ENCODE data around the gene EMSY. TPM values are rescaled to one million over a fixed set of nuclear protein-coding genes. Genes with fewer than 3 reads are reported as not detected.

EMSY gene
- total RNA-seq, 5 donors from 2014 or later (not counting 1 experiment from before 2014, with no cell fraction given) = 33.4 to 39.0 (median 38.0) TPM

- H3K4me1 ChIP-seq (ENCODE audit: control insufficient read depth in 1 of 2, extremely low read depth in 1 of 2, insufficient read depth in 2 of 2, low read length in 2 of 2) = no peaks in the 10 kb centered on the region
- no peaks in the 10 kb centered on the region for H3K9me3 ChIP-seq
- H3K36me3 ChIP-seq (ENCODE audit: control insufficient read depth in 2 of 2, extremely low read depth in 1 of 2, insufficient read depth in 1 of 2, low read length in 1 of 2) = peaks cover 4 to 52% of the 10 kb centered on the region in 2 donors
- ChIA-PET POLR2A (no interaction called here), CTCF (no interaction called here)
- Mint-ChIP-seq H3K9me3 (no peaks in the 10 kb centered on the region), H3K4me3 (no peak overlapping the region), H3K36me3 (peaks cover 62% of the 10 kb centered on the region), H3K27ac (no peak overlapping the region), H3K27me3 (no peaks in the 10 kb centered on the region), H3K4me1 (peaks cover 5 to 22% (median 6%) of the 10 kb centered on the region in 3 donors)
- H3K4me3 ChIP-seq (ENCODE audit: control insufficient read depth in 1 of 2, extremely low read depth in 1 of 2, low read length in 1 of 2) = no peak overlapping the region
- no peaks in the 10 kb centered on the region for H3K27me3 ChIP-seq (replicated peaks in 1 of 2; ENCODE audit: control insufficient read depth in 2 of 2, extremely low read depth in 1 of 2, insufficient read depth in 2 of 2, low read length in 1 of 2)
- ATAC-seq (replicated peaks in 1 of 4) (no peak), DNase-seq (no peak)
- H3K27ac ChIP-seq (ENCODE audit: low read length) = no peak overlapping the region
These were observed 17.5 kb downstream of the EMSY start for GRCh38 chr11:76462317-76462716.

- WGBS (ENCODE audit: insufficient coverage) = no CpG with 5 or more reads among the region's 4 CpGs
- H3K27ac Mint-ChIP-seq = no peak overlapping the region
- Histone ChIP-seq H3K4me1 (ENCODE audit: control insufficient read depth in 1 of 2, extremely low read depth in 1 of 2, insufficient read depth in 2 of 2, low read length in 2 of 2) (no peaks in the 10 kb centered on the region), H3K36me3 (ENCODE audit: control insufficient read depth in 2 of 2, extremely low read depth in 1 of 2, insufficient read depth in 1 of 2, low read length in 1 of 2) (peaks cover 4 to 40% of the 10 kb centered on the region in 2 donors), H3K4me3 (ENCODE audit: control insufficient read depth in 1 of 2, extremely low read depth in 1 of 2, low read length in 1 of 2) (no peak overlapping the region), H3K27ac (ENCODE audit: low read length) (no peak overlapping the region), H3K27me3 (replicated peaks in 1 of 2; ENCODE audit: control insufficient read depth in 2 of 2, extremely low read depth in 1 of 2, insufficient read depth in 2 of 2, low read length in 1 of 2) (no peaks in the 10 kb centered on the region), H3K9me3 (no peaks in the 10 kb centered on the region)
- POLR2A ChIA-PET = no interaction called here
- no peak overlapping the region for H3K4me3 Mint-ChIP-seq
- peaks cover 5 to 17% (median 9%) of the 10 kb centered on the region in 3 donors for H3K4me1 Mint-ChIP-seq
- H3K36me3 Mint-ChIP-seq = peaks cover 47% of the 10 kb centered on the region
- CTCF ChIA-PET = no interaction called here
- DNase-seq (no peak), ATAC-seq (replicated peaks in 1 of 4) (no peak)
- H3K9me3 Mint-ChIP-seq = no peaks in the 10 kb centered on the region
- H3K27me3 Mint-ChIP-seq = no peaks in the 10 kb centered on the region
These were observed 20.9 kb downstream of the EMSY start for GRCh38 chr11:76465701-76466100.

- CTCF ChIA-PET = interaction anchor here in 1 of 2 donors (0.6 kb wide), 1 partner anchor 259 kb away, joined by 3 read pairs; no protein-coding TSS in a partner anchor
- no peak overlapping the region for H3K4me3 Mint-ChIP-seq
- H3K36me3 ChIP-seq (ENCODE audit: control insufficient read depth in 2 of 2, extremely low read depth in 1 of 2, insufficient read depth in 1 of 2, low read length in 1 of 2) = peaks cover 4 to 38% of the 10 kb centered on the region in 2 donors
These were observed 21.8 kb downstream of the EMSY start for GRCh38 chr11:76466666-76467065.

GRCh38 chr11:76469141-76469540 is 24.3 kb downstream of the EMSY start:
- H3K27me3 ChIP-seq (replicated peaks in 1 of 2; ENCODE audit: control insufficient read depth in 2 of 2, extremely low read depth in 1 of 2, insufficient read depth in 2 of 2, low read length in 1 of 2) = no peaks in the 10 kb centered on the region
- H3K4me1 Mint-ChIP-seq = peaks cover 0 to 11% (median 7%) of the 10 kb centered on the region in 3 donors

More at GRCh38 chr11:76466666-76467065, 21.8 kb downstream of the EMSY start:
- Histone ChIP-seq H3K4me3 (ENCODE audit: control insufficient read depth in 1 of 2, extremely low read depth in 1 of 2, low read length in 1 of 2) (no peak overlapping the region), H3K9me3 (no peaks in the 10 kb centered on the region), H3K27me3 (replicated peaks in 1 of 2; ENCODE audit: control insufficient read depth in 2 of 2, extremely low read depth in 1 of 2, insufficient read depth in 2 of 2, low read length in 1 of 2) (no peaks in the 10 kb centered on the region), H3K27ac (ENCODE audit: low read length) (no peak overlapping the region), H3K4me1 (ENCODE audit: control insufficient read depth in 1 of 2, extremely low read depth in 1 of 2, insufficient read depth in 2 of 2, low read length in 2 of 2) (no peaks in the 10 kb centered on the region)
- H3K36me3 Mint-ChIP-seq = peaks cover 50% of the 10 kb centered on the region
- POLR2A ChIA-PET = no interaction called here
- no peaks in the 10 kb centered on the region for H3K27me3 Mint-ChIP-seq
- no peak overlapping the region for H3K27ac Mint-ChIP-seq
- ATAC-seq (replicated peaks in 1 of 4) (no peak), DNase-seq (no peak)
- no peaks in the 10 kb centered on the region for H3K9me3 Mint-ChIP-seq
- H3K4me1 Mint-ChIP-seq = peaks cover 5 to 17% (median 10%) of the 10 kb centered on the region in 3 donors

DNA sequence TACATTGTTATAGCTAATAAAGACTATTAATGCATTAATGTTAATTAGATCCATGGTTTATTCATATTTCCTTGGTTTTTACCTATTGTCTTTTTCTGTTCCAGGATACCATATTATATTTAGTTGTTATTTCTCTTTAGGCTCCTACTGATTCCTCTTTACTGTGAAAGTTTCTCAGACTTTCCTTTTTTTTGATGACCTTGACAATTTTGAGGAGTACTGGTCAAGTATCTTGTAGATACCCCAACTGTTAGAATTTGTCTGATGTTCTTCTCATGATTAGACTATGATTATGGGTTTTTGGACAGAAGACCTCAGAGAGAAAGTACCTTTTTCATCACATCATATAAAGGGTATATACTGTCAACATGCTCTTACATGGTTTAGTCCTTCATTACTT is 26.6 kb downstream of the EMSY start:
- Histone ChIP-seq H3K36me3 (ENCODE audit: control insufficient read depth in 2 of 2, extremely low read depth in 1 of 2, insufficient read depth in 1 of 2, low read length in 1 of 2) (peaks cover 4 to 32% of the 10 kb centered on the region in 2 donors), H3K27me3 (replicated peaks in 1 of 2; ENCODE audit: control insufficient read depth in 2 of 2, extremely low read depth in 1 of 2, insufficient read depth in 2 of 2, low read length in 1 of 2) (no peaks in the 10 kb centered on the region), H3K4me3 (ENCODE audit: control insufficient read depth in 1 of 2, extremely low read depth in 1 of 2, low read length in 1 of 2) (no peak overlapping the region), H3K27ac (ENCODE audit: low read length) (no peak overlapping the region), H3K9me3 (no peaks in the 10 kb centered on the region), H3K4me1 (ENCODE audit: control insufficient read depth in 1 of 2, extremely low read depth in 1 of 2, insufficient read depth in 2 of 2, low read length in 2 of 2) (no peaks in the 10 kb centered on the region)
- no peak overlapping the region for H3K27ac Mint-ChIP-seq
- H3K4me3 Mint-ChIP-seq = no peak overlapping the region
- H3K4me1 Mint-ChIP-seq = peaks cover 5 to 14% (median 10%) of the 10 kb centered on the region in 3 donors
- POLR2A ChIA-PET = no interaction called here
- H3K36me3 Mint-ChIP-seq = peaks cover 52% of the 10 kb centered on the region
- no peak for ATAC-seq (replicated peaks in 1 of 4)
- H3K27me3 Mint-ChIP-seq = no peaks in the 10 kb centered on the region
- H3K9me3 Mint-ChIP-seq = no peaks in the 10 kb centered on the region
- CTCF ChIA-PET = no interaction called here
- no peak for DNase-seq

More at GRCh38 chr11:76469141-76469540, 24.3 kb downstream of the EMSY start:
- Mint-ChIP-seq H3K27ac (no peak overlapping the region), H3K4me3 (no peak overlapping the region), H3K27me3 (no peaks in the 10 kb centered on the region), H3K36me3 (peaks cover 52% of the 10 kb centered on the region), H3K9me3 (no peaks in the 10 kb centered on the region)
- Histone ChIP-seq H3K36me3 (ENCODE audit: control insufficient read depth in 2 of 2, extremely low read depth in 1 of 2, insufficient read depth in 1 of 2, low read length in 1 of 2) (peaks cover 0 to 39% of the 10 kb centered on the region in 2 donors), H3K9me3 (no peaks in the 10 kb centered on the region), H3K27ac (ENCODE audit: low read length) (no peak overlapping the region), H3K4me1 (ENCODE audit: control insufficient read depth in 1 of 2, extremely low read depth in 1 of 2, insufficient read depth in 2 of 2, low read length in 2 of 2) (no peaks in the 10 kb centered on the region), H3K4me3 (ENCODE audit: control insufficient read depth in 1 of 2, extremely low read depth in 1 of 2, low read length in 1 of 2) (no peak overlapping the region)
- ChIA-PET POLR2A (no interaction called here), CTCF (no interaction called here)
- no peak for DNase-seq
- ATAC-seq (replicated peaks in 1 of 4) = no peak

DNA sequence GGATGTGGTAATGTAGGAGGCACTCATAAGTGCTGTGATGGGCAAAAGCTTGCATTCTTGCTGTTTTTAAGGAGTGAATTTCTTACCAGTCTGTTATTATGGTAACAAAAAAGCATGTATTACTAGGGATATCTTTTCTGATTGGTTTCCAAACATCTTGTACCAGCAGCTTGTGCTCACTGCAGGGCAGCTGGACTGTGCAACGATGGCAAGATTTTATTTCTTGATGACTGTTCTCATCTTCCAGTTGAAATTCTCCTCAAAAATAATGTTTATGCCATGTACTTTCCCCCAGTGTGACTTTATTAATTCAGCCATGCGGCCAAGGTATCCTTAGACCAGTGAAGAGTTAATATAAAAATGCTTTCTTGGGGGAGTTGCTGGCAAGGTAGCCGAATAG is 35.4 kb downstream of the EMSY start:
- H3K27me3 ChIP-seq (replicated peaks in 1 of 2; ENCODE audit: control insufficient read depth in 2 of 2, extremely low read depth in 1 of 2, insufficient read depth in 2 of 2, low read length in 1 of 2) = no peaks in the 10 kb centered on the region
- peaks cover 6 to 12% of the 10 kb centered on the region in 2 donors for H3K36me3 ChIP-seq (ENCODE audit: control insufficient read depth in 2 of 2, extremely low read depth in 1 of 2, insufficient read depth in 1 of 2, low read length in 1 of 2)
- ATAC-seq (replicated peaks in 1 of 4) = no peak
- Mint-ChIP-seq H3K27me3 (no peaks in the 10 kb centered on the region), H3K4me3 (no peak overlapping the region), H3K9me3 (peaks cover 0 to 12% (median 5%) of the 10 kb centered on the region in 3 donors), H3K4me1 (peaks cover 10 to 27% (median 14%) of the 10 kb centered on the region in 3 donors), H3K36me3 (peaks cover 58% of the 10 kb centered on the region), H3K27ac (no peak overlapping the region)
- H3K9me3 ChIP-seq = no peaks in the 10 kb centered on the region
- ChIA-PET POLR2A (no interaction called here), CTCF (no interaction called here)
- no peak for DNase-seq
- no peak overlapping the region for H3K4me3 ChIP-seq (ENCODE audit: control insufficient read depth in 1 of 2, extremely low read depth in 1 of 2, low read length in 1 of 2)
- peaks cover 0 to 5% of the 10 kb centered on the region in 2 experiments for H3K4me1 ChIP-seq (ENCODE audit: control insufficient read depth in 1 of 2, extremely low read depth in 1 of 2, insufficient read depth in 2 of 2, low read length in 2 of 2)
- WGBS (ENCODE audit: insufficient coverage) = no CpG with 5 or more reads among the region's 3 CpGs
- no peak overlapping the region for H3K27ac ChIP-seq (ENCODE audit: low read length)

DNA sequence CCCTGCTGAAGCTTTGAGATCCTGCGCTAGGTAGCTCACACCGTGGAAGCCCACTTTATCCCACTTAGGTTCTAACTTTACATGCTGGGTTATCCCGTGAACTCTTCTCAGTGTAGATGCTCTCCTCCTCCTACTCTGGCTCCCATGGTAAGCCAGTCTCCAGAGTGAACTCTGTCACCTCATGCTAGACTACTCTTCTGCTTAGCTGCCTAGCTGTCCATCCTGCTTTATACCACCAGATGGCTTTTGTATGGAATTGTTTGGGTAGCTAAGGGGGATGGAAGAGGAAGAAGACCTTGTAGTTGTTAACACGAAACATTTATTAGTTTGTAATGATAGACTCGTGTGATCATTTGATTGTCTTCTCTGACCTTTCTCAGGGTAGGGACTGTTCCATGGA is 46.8 kb downstream of the EMSY start:
- WGBS (ENCODE audit: insufficient coverage) = 100% methylated on average over 2 of the region's 5 CpGs
- ChIA-PET CTCF (interaction anchor here in 1 of 2 donors (0.6 kb wide), 1 partner anchor 957 kb away, joined by 5 read pairs; no protein-coding TSS in a partner anchor), POLR2A (no interaction called here)
- H3K27me3 Mint-ChIP-seq = no peaks in the 10 kb centered on the region
- ATAC-seq (replicated peaks in 1 of 4) = no peak
- H3K27me3 ChIP-seq (replicated peaks in 1 of 2; ENCODE audit: control insufficient read depth in 2 of 2, extremely low read depth in 1 of 2, insufficient read depth in 2 of 2, low read length in 1 of 2) = no peaks in the 10 kb centered on the region
- H3K27ac Mint-ChIP-seq = no peak overlapping the region
- peaks cover 14 to 20% (median 14%) of the 10 kb centered on the region in 3 donors for H3K4me1 Mint-ChIP-seq
- no peaks in the 10 kb centered on the region for H3K9me3 ChIP-seq
- H3K27ac ChIP-seq (ENCODE audit: low read length) = no peak overlapping the region
- peaks cover 5 to 23% of the 10 kb centered on the region in 2 donors for H3K36me3 ChIP-seq (ENCODE audit: control insufficient read depth in 2 of 2, extremely low read depth in 1 of 2, insufficient read depth in 1 of 2, low read length in 1 of 2)
- H3K9me3 Mint-ChIP-seq = no peaks in the 10 kb centered on the region
- H3K4me3 ChIP-seq (ENCODE audit: control insufficient read depth in 1 of 2, extremely low read depth in 1 of 2, low read length in 1 of 2) = no peak overlapping the region
- peaks cover 0 to 17% of the 10 kb centered on the region in 2 experiments for H3K4me1 ChIP-seq (ENCODE audit: control insufficient read depth in 1 of 2, extremely low read depth in 1 of 2, insufficient read depth in 2 of 2, low read length in 2 of 2)
- H3K36me3 Mint-ChIP-seq = peaks cover 46% of the 10 kb centered on the region
- no peak overlapping the region for H3K4me3 Mint-ChIP-seq
- DNase-seq = no peak
